Measurements from ENCODE around the gene NUDT5. TPM values are rescaled to one million over a fixed set of nuclear protein-coding genes. Genes with fewer than 3 reads are reported as not detected.
"Not testable (repeated sequence)": the region's sequence is repeated elsewhere in the genome, so short reads cannot be mapped to it uniquely, and the experiment has no call there.

Gene NUDT5
- total RNA-seq, 1 experiment from 2014 or later = 108 TPM

DNA sequence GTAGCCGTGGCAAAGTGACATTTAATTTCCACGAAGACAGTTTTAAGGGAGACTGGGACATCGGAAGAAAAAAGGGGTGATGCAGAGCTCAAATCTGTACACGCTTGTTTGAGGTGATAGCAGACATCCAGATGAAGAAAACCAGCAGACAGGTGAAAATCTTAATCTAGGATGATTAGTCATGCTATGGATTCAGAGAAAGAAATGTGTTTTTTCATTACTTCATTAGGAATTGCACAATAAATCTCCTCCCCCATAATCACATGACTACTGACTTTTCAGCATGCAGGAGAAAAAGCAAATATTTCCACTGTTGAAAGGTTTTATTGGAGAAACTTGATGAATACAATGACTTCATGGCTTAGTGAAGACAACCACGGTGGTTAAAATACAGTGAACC lies 2.5 kb downstream of the NUDT5 start:
- Histone ChIP-seq H3K4me3 (ENCODE audit: insufficient read depth, low read depth, low read length) (no peak overlapping the region), H3K27me3 (ENCODE audit: control insufficient read depth, insufficient read depth, low read length) (no peaks in the 10 kb centered on the region), H3K36me3 (replicated peaks; ENCODE audit: control insufficient read depth, insufficient read depth, low read length) (peaks cover 2% of the 10 kb centered on the region; the same call in 1 of the 2 replicates)
- DNase-seq = no peak

DNA sequence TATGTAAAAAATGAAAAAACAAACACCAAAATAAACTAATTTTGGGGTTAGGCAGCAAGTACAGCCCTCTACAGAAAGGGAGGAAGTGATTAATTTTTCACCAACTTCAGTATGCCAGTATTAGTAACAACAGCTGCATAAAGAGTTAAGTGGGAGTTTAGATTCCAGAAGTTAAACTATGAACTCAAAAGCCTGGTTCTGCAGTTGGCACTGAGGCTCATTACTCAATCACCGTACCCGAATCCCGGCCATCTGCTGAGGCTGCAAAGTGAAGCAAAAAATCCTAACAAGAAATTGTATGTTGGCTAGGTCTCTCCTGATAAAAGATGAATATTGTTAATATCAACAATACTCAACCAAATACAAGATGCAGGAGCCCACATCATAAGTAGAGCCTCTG lies 4.0 kb downstream of the NUDT5 start:
- Histone ChIP-seq H3K4me3 (ENCODE audit: insufficient read depth, low read depth, low read length) (no peak overlapping the region), H3K27me3 (ENCODE audit: control insufficient read depth, insufficient read depth, low read length) (no peaks in the 10 kb centered on the region), H3K36me3 (replicated peaks; ENCODE audit: control insufficient read depth, insufficient read depth, low read length) (peaks cover 2% of the 10 kb centered on the region; the same call in 1 of the 2 replicates)
- no peak for DNase-seq

DNA sequence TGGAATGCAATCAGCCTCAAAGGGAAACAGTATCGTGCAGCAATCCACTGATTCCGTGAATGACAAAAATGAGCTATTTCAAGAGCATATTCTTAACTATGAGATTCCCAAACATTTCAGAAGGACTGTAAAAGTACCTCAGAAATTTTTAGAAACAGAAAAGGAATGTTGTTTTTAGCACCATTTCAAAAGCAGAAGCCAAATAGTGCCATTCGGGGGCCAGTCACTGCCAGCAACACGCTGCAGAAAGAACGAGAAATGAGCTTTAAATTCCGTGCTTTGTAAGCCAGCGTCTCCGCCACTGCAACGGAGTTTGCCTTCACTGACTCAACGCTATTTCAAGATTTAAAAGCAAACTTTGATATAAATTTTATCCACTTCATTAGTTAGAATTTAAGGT lies 6.3 kb downstream of the NUDT5 start:
- DNase-seq = no peak
- H3K27me3 ChIP-seq (ENCODE audit: control insufficient read depth, insufficient read depth, low read length) = no peaks in the 10 kb centered on the region
- H3K36me3 ChIP-seq (replicated peaks; ENCODE audit: control insufficient read depth, insufficient read depth, low read length) = peaks cover 12% of the 10 kb centered on the region

DNA sequence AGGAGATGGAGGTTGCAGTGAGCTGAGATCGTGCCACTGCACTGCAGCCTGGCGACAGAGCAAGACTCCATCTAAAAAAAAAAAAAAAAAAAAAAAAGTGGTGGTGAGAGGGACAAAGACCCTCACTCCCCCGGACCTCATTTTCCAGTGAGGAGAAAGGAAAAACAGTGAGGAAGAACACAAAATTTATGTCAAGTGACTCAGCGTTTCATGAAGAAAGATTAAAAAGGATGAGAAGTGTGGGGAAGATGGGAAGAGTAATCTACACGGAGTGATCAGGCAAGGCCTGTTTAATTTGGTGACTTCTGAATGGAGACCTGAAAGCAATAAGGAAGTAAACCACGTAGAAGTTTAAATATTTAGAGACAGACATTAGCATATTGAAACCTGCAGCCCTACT lies 7.0 kb downstream of the NUDT5 start:
- Histone ChIP-seq H3K4me3 (ENCODE audit: insufficient read depth, low read depth, low read length) (no peak overlapping the region), H3K36me3 (replicated peaks; ENCODE audit: control insufficient read depth, insufficient read depth, low read length) (peaks cover 12% of the 10 kb centered on the region), H3K27me3 (ENCODE audit: control insufficient read depth, insufficient read depth, low read length) (no peaks in the 10 kb centered on the region)
- DNase-seq = no peak

More for the DNA sequence above, 6.3 kb downstream of the NUDT5 start:
- H3K4me3 ChIP-seq (ENCODE audit: insufficient read depth, low read depth, low read length) = no peak overlapping the region

DNA sequence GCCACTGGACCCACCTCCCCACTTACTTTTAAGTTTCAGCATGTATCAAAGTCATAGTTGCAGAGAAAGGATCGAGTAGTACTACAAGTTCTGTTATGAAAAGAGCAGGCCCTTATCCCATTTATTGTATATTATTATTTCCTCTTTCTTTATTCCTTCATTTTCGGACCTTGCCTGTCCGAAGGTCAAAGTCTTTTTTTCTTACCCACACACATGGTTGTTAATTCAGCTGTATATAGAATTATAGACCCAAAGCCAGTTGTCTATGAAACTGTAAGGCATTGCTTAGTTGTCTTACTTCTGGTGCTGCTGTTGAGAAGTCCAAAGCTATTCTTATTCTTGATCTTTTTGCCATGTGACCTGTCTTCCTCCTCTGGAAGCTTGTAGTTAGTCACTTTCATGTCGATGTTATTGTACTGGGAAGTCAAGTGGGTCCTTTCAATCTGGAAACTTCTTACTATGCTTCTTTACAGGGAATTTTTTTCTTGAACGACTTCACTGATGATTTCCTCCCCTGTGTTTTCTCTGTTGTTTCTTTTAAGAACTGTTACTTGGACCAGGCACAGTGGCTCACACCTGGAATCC lies 8.3 kb downstream of the NUDT5 start:
- H3K27me3 ChIP-seq (ENCODE audit: control insufficient read depth, insufficient read depth, low read length) = no peaks in the 10 kb centered on the region
- peaks cover 10% of the 10 kb centered on the region for H3K36me3 ChIP-seq (replicated peaks; ENCODE audit: control insufficient read depth, insufficient read depth, low read length)
- no peak for DNase-seq
- no peak overlapping the region for H3K4me3 ChIP-seq (ENCODE audit: insufficient read depth, low read depth, low read length)

DNA sequence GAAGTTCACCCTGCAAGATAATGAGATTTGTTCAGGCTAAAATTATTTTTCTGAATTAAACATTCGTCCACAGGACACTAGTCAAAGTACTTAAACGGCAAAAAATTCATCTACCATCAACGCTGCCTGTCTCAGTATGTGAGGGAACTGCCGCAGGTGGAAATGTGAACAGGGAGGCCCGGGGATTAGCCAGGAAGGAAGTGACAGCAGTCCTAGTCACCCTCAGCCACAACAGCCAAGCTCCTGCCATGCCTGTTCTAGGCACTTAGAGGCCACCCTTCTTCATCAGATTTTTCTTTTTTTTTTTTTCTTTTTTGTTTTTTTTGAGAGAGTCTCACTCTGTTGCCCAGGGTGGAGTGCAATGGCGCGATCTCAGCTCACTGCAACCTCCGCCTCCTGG lies 9.4 kb downstream of the NUDT5 start:
- Histone ChIP-seq H3K27me3 (ENCODE audit: control insufficient read depth, insufficient read depth, low read length) (no peaks in the 10 kb centered on the region), H3K36me3 (replicated peaks; ENCODE audit: control insufficient read depth, insufficient read depth, low read length) (peaks cover 10% of the 10 kb centered on the region), H3K4me3 (ENCODE audit: insufficient read depth, low read depth, low read length) (no peak overlapping the region)
- DNase-seq = no peak

DNA sequence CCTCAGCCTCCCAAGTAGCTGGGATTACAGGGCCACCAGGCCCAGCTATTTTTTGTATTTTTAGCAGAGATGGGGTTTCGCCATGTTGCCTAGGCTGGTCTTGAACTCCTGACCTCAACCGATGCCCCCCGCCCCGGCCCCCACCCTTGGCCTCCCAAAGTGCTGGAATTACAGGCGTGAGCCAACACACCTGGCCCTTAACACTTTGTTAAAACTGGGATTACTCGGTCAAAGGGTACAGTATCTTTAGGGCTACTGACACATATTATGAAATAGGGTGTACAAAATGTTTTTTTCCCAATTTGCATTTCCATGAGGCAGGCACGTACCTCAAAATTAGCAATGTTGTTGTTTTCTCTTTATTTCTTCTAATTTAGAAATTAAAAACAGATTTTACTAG lies 11.5 kb downstream of the NUDT5 start:
- H3K4me3 ChIP-seq (ENCODE audit: insufficient read depth, low read depth, low read length) = no peak overlapping the region
- DNase-seq = no peak
- peaks cover 10% of the 10 kb centered on the region for H3K36me3 ChIP-seq (replicated peaks; ENCODE audit: control insufficient read depth, insufficient read depth, low read length)
- no peaks in the 10 kb centered on the region for H3K27me3 ChIP-seq (ENCODE audit: control insufficient read depth, insufficient read depth, low read length)

DNA sequence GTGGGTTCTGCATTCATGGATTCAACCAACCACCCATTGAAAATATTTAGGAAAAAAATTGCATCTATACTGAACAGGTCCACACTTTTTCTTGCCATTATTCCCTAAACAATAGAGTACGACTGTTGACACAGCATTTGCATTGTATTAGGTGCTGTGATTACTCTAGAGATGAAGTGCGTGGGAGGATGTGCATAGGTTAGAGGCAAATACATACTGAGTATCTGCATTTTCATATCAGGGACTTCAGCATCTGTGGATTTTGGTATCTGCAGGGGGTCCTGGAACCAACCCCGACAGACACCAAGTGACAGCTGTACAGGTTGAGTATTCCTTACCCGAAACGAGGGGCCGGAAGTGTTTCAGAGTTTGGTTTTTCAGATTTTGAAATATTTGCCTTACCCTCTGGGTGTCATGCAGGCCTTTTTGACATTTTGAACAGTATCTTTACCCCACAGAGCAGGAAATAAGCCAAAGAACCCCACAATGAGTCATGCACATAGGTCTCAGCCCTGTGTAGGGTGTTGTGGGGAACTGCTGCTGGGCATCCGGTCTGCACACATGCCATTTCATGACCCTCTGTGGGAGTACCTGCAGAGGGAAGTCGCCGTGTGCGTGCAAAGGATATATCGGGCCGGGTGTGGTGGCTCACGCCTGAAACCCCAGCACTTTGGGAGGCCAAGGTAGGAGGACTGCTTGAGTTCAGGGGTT lies 14.5 kb downstream of the NUDT5 start:
- peaks cover 16% of the 10 kb centered on the region for H3K36me3 ChIP-seq (replicated peaks; ENCODE audit: control insufficient read depth, insufficient read depth, low read length)
- DNase-seq = no peak
- H3K27me3 ChIP-seq (ENCODE audit: control insufficient read depth, insufficient read depth, low read length) = no peaks in the 10 kb centered on the region
- H3K4me3 ChIP-seq (ENCODE audit: insufficient read depth, low read depth, low read length) = no peak overlapping the region

DNA sequence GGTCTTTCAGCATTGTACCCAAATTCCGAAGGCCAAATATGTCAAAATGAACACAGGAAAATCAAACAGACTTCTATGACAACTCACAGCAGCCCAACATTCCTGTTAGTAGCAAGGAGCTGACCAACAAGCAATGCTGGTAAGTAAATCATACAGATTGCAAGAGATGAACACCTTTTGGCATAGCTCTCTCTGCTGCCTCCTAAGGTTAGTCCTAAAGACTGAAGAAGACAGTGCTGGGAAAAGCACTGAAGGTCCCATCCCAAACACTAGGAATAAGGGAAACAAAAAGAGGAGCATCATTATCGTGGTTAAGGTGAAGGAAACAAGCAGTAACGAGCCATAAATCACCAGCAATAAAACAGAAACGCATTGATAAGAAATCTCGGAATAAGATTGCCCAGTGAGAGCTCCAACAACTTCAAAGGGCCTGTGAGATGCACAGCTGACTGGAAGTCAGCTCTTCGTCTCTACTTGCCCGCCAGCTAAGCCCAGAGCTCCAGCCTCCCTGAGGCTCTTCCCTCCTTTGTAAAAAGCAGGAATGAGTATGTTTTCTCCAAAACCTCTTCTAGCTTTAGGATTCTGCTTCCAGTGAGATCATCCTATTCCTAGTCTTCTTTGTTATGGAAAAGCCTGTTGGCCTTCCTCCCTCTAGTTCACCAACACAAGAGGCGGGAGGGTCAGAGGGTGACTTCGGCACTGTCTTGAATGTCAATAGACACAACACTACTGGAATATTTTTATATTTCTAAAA lies 15.3 kb downstream of the NUDT5 start:
- peak; percentile 70 for DNase-seq
- Histone ChIP-seq H3K36me3 (replicated peaks; ENCODE audit: control insufficient read depth, insufficient read depth, low read length) (peaks cover 11% of the 10 kb centered on the region), H3K4me3 (ENCODE audit: insufficient read depth, low read depth, low read length) (no peak overlapping the region), H3K27me3 (ENCODE audit: control insufficient read depth, insufficient read depth, low read length) (no peaks in the 10 kb centered on the region)

DNA sequence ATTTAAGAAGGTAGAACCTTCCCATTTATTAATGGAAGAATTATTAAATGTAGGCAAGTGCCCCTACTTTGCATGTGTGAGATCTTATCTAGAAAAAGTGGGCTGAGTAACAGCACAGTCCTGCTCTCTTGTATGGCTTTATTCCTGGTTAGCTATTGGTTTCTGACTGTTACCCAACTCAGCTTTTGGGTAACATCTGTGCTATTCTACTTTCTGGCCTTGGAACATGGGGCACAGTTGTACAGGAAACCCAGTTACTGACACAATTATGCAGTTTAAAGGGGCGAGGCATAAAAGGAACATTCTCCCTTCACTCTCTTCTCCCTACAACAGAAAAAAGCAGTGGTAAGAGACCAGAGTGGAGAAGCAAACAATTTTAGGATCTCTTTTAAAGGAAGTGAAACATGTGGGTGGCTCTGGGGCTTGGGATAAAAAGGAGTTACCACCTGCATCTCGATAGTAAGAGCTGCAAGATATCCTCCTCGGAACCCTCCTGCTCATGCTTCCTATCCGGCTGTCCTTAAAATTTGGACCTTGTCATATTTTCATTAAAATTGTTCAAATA lies 16.0 kb downstream of the NUDT5 start:
- Histone ChIP-seq H3K36me3 (replicated peaks; ENCODE audit: control insufficient read depth, insufficient read depth, low read length) (peaks cover 8% of the 10 kb centered on the region), H3K27me3 (ENCODE audit: control insufficient read depth, insufficient read depth, low read length) (no peaks in the 10 kb centered on the region), H3K4me3 (ENCODE audit: insufficient read depth, low read depth, low read length) (no peak overlapping the region)
- no peak for DNase-seq

DNA sequence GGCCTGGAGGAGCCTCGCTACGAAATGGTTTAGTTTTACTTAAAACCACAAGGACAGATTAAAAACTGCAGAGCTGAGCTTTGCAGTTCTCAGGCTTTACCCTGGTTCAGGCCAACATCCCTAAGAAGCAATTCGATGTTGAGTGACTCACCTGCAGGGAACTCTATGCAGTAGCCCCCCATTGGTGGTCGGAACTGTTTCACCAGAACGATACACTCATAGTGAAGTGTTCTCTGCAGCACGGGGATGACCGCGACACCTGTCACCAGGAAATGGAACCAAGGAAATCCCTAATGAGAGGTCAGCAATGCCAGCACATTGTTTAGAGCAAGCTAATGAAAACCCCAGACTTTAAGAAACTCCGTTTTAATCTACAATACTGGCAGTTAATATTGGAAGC lies 18.0 kb downstream of the NUDT5 start:
- DNase-seq = no peak
- H3K36me3 ChIP-seq (replicated peaks; ENCODE audit: control insufficient read depth, insufficient read depth, low read length) = peaks cover 18% of the 10 kb centered on the region
- no peaks in the 10 kb centered on the region for H3K27me3 ChIP-seq (ENCODE audit: control insufficient read depth, insufficient read depth, low read length)

DNA sequence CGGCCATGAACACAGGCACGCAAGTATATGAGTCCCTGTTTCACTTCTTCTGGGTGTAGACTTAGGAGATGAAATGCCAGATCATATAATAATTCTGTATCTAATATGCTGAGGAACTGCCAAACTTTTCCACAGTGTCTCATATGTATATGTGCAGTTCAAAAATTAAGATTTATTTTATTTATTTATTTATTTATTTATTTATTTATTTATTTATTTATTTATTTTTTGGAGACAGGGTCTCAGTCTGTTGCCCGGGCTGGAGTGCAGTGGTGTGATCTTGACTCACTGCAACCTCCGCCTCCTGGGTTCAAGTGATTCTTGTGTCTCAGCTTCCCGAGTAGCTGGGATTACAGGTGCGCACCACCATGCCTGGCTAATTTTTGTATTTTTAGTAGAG lies 24.2 kb downstream of the NUDT5 start:
- peaks cover 35% of the 10 kb centered on the region for H3K36me3 ChIP-seq (replicated peaks; ENCODE audit: control insufficient read depth, insufficient read depth, low read length)
- H3K4me3 ChIP-seq (ENCODE audit: insufficient read depth, low read depth, low read length); H3K27me3 ChIP-seq (ENCODE audit: control insufficient read depth, insufficient read depth, low read length); DNase-seq: not testable (repeated sequence)

More for the DNA sequence above, 18.0 kb downstream of the NUDT5 start:
- H3K4me3 ChIP-seq (ENCODE audit: insufficient read depth, low read depth, low read length) = no peak overlapping the region

DNA sequence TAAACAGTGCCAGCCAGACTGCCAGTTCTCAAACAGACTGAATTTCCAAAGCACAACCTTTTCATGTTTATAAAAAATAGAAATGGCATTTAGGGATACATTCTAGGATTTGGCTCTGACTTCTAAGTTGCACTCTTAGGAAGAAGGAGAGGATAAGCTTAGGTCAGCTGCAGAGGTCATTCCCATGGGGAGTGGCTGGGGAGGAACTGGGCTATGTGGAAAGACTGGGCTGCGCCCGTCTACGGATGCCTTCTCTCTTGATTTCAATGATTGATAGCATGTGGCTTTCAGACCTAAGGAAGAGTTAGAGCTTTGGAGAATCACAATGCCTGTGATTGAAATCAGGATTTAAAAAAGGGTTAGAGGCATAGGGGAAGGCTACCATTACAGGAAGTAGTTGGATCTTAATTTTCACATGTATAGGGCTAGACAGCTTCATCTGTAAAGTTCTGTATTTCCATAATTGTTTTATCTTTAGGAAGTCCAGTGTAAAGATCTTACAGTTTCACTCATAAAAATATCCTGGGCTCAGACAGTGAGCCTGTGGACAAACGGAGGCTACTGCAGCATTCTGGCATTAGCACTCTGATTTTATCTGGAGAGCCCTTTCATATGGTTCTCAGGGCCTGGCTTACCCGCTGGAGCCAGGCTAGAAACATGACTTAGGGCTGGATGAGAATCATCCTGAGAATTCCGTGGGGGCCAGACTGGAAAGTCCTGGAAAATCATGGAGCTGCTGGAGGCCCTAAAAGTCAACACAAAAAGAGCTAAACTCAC lies 29.5 kb downstream of the NUDT5 start:
- peaks cover 22% of the 10 kb centered on the region for H3K36me3 ChIP-seq (replicated peaks; ENCODE audit: control insufficient read depth, insufficient read depth, low read length)
- H3K4me3 ChIP-seq (ENCODE audit: insufficient read depth, low read depth, low read length) = no peak overlapping the region
- H3K27me3 ChIP-seq (ENCODE audit: control insufficient read depth, insufficient read depth, low read length) = no peaks in the 10 kb centered on the region
- no peak for DNase-seq

DNA sequence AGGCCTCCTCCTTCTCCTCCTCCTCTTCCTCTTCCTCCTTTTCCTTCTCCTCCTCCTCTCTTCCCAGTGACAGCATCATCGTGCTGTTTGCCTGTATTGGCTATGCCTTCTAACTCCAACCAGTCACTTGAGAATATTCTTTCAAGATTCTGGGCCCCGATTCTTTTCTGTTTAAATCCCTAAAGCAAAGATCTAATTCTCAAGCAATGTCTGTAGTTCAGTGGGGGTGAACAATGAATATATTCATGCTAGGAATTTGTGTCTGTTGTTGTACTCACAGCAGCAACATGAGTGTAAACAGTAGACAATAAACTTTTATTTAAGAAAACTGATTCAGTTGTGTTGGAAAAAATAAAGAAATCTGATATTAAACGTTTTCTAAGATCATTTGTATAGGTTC lies 30.7 kb downstream of the NUDT5 start:
- H3K27me3 ChIP-seq (ENCODE audit: control insufficient read depth, insufficient read depth, low read length) = no peaks in the 10 kb centered on the region
- no peak for DNase-seq
- H3K36me3 ChIP-seq (replicated peaks; ENCODE audit: control insufficient read depth, insufficient read depth, low read length) = peaks cover 18% of the 10 kb centered on the region
- H3K4me3 ChIP-seq (ENCODE audit: insufficient read depth, low read depth, low read length) = no peak overlapping the region

All from H7 (cell line).